Bronchial epithelial cell (primary cell): Measurements from ENCODE around the gene TMEM106A. TPM values are rescaled to one million over a fixed set of nuclear protein-coding genes. Genes with fewer than 3 reads are reported as not detected.
A peak's percentile ranks its signal among the peaks of the same experiment; 100 is the strongest.
"Not testable (repeated sequence)": the region's sequence is repeated elsewhere in the genome, so short reads cannot be mapped to it uniquely, and the experiment has no call there.

ENCODE experiments used
- DNase-seq: peaks from one replicate; pipeline ENCODE4 v3.0.0-alpha.2; 2010; ENCODE audit warnings: low read depth
- FAIRE-seq: peaks from 2 replicates; lab custom pipeline; 2011; peaks lifted over from hg19 to GRCh38; lab: Jason Lieb, UNC
- H3K27me3 ChIP-seq: 2 replicates; pipeline ENCODE4 v1.5.1; 2011; ENCODE audit warnings: low read length; ENCODE audit not compliant: control insufficient read depth, insufficient read depth
- H3K36me3 ChIP-seq: 2 replicates; pipeline ENCODE4 v1.5.1; 2011; ENCODE audit warnings: low read length; ENCODE audit not compliant: control insufficient read depth, insufficient read depth
- H3K4me3 ChIP-seq: 2 replicates; pipeline ENCODE4 v1.5.1; 2011; ENCODE audit warnings: mild to moderate bottlenecking, low read depth, low read length, control low read depth
- total RNA-seq: library from RNA; depleted of rRNA; stranded (reverse); fragments of >200 nt; gene quantifications from 2 replicates; pipeline ENCODE4 v1.2.1, GENCODE V29; 2014
- TF ChIP-seq, protein P1 (sequence below): IDR thresholded peaks from 2 replicates; pipeline ENCODE4 v1.5.1; 2011; ENCODE audit warnings: mild to moderate bottlenecking, moderate library complexity, low read length, control low read depth, inconsistent platforms; ENCODE audit not compliant: insufficient read depth, severe bottlenecking

The TMEM106A gene
- total RNA-seq, 1 donor from 2014 or later = 0.26 TPM

DNA sequence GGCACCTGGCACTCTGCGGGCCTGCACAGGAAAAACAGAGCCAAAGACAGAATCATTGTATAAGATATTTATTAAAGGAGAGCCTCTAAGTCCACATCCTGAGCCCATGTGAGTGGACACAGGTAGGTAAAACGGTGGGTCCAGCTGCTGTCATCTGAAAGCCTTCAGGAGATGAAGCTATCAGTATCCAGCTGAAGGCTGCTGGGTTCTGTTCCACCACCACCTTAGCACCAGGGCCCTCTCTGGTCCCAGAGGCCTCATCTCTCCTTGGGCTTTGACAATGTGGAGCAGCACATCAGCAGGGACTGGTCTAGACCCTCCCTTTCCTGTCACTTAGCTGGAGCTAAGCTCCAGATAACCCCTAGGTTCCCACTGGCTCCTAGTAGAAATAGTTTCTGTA, 7.3 kb downstream of the TMEM106A start:
- no peaks in the 10 kb centered on the region for H3K27me3 ChIP-seq
- DNase-seq (no peak), FAIRE-seq (no peak)
- peaks cover 10% of the 10 kb centered on the region for H3K36me3 ChIP-seq
- TF ChIP-seq, protein P1, sequence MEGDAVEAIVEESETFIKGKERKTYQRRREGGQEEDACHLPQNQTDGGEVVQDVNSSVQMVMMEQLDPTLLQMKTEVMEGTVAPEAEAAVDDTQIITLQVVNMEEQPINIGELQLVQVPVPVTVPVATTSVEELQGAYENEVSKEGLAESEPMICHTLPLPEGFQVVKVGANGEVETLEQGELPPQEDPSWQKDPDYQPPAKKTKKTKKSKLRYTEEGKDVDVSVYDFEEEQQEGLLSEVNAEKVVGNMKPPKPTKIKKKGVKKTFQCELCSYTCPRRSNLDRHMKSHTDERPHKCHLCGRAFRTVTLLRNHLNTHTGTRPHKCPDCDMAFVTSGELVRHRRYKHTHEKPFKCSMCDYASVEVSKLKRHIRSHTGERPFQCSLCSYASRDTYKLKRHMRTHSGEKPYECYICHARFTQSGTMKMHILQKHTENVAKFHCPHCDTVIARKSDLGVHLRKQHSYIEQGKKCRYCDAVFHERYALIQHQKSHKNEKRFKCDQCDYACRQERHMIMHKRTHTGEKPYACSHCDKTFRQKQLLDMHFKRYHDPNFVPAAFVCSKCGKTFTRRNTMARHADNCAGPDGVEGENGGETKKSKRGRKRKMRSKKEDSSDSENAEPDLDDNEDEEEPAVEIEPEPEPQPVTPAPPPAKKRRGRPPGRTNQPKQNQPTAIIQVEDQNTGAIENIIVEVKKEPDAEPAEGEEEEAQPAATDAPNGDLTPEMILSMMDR = no peak
- no peak overlapping the region for H3K4me3 ChIP-seq

DNA sequence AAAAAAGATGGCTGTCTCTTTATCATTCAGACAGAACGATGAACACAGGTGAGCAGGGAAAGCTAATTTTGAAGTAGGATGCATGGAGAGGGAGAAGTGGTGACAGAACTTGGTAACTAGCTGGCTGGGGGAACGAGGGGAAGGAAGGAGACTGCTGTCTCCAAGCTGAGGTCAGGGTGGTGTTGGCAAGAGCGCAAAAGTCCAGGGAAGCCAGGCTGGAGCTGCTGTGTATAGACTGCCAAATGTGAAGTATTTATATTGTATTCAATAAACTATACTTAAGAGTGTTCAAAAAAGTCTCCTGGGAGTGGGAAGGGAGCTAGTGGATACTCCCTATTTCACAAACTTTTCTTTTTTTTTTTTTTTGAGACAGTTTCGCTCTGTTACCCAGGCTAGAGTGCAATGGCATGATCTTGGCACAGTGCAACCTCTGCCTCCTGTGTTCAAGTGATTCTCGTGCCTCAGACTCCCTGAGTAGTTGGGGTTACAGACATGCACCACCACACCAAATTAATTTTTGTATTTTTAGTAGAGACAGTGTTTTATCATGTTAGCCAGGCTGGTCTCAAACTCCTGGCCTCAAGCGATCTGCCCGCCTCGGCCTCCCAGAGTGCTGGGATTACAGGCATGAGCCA, 8.2 kb downstream of the TMEM106A start:
- H3K4me3 ChIP-seq = no peak overlapping the region
- DNase-seq = no peak
- H3K36me3 ChIP-seq = peaks cover 11% of the 10 kb centered on the region
- no peaks in the 10 kb centered on the region for H3K27me3 ChIP-seq
- FAIRE-seq = no peak
- TF ChIP-seq, protein P1 = no peak

DNA sequence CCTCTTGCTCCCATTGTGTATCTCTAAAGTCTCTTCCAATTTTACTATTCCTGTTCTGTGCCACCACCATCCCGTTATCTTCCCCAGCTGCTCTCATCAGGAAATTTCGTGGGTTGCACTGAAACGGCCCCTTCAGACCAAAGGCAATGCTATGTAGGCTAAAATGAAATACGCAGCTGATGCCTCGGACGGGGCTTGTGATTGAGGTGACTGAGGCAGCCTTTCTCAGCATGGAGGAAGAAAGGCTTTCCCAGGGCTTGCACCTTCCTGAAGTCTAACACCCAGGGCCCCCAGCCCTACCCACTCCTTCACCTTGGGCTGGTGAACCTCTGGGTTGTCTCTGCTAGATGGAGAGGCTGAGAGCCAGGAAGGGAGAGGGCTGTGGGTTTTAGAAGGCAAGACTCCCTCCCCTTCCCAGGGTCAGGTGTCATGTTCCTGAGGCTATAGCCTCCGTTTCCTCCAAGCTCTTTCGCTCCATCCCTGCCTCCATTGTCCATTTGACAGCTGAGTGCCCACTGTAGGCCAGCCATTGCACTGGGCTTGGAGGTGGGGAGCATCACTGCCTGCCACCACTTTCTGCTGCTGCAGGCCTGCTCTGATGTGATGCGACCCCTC, 8.9 kb downstream of the TMEM106A start:
- peak; percentile 50 for FAIRE-seq
- no peak for DNase-seq
- TF ChIP-seq, protein P1 = no peak
- no peaks in the 10 kb centered on the region for H3K27me3 ChIP-seq
- no peak overlapping the region for H3K4me3 ChIP-seq
- peaks cover 11% of the 10 kb centered on the region for H3K36me3 ChIP-seq

DNA sequence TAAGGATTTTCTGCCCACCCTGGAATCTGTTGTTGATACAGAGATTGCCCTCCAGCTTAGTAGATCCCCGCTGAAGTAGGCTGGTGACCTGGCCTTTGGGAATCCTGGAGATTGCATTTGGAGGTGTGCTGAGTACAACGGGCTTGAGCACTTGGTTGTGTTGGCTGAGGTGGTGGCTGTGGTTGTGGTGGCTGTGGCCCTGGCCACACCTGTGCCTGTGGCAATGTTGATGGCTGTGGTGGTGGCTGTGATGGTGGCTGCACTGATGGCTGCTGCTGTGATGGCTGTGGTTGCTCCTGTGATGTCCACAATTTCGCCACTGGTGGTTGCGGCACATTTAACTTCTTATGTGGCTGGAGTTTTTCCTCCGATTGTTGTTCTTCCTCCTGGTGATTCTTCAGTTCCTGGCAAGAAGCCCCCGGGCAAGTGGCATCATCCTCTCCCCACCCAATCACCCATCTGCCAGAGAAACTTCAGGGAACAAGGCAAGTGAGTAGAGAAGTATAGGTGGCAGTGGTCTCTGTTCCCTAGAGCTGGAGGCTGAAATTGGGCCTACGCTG, 12.6 kb downstream of the TMEM106A start:
- FAIRE-seq (no peak), DNase-seq (no peak)
- TF ChIP-seq, protein P1 = no peak
- H3K4me3 ChIP-seq = no peak overlapping the region
- H3K36me3 ChIP-seq = peaks cover 3% of the 10 kb centered on the region
- H3K27me3 ChIP-seq = no peaks in the 10 kb centered on the region

DNA sequence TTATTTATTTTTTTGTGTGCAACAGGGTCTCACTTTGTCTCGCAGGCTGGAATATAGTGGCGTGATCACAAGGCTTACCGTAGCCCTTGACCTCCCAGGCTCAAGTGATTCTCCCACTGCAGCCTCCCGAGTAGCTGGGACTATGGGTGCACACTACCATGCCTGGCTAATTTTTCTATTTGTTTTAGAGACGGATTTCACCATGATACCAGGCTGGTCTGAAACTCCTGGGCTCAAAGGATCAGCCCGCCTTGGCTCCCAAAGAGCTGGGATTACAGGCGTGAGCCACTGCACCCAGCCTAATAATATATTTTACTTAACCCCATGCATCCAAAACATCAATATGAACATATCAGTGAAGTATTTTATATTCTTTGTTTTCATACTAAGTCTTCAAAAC, 14.7 kb downstream of the TMEM106A start:
- no peak for DNase-seq
- Histone ChIP-seq H3K27me3 (no peaks in the 10 kb centered on the region), H3K4me3 (no peak overlapping the region), H3K36me3 (peaks cover 3% of the 10 kb centered on the region)
- FAIRE-seq = no peak
- TF ChIP-seq, protein P1 = no peak

DNA sequence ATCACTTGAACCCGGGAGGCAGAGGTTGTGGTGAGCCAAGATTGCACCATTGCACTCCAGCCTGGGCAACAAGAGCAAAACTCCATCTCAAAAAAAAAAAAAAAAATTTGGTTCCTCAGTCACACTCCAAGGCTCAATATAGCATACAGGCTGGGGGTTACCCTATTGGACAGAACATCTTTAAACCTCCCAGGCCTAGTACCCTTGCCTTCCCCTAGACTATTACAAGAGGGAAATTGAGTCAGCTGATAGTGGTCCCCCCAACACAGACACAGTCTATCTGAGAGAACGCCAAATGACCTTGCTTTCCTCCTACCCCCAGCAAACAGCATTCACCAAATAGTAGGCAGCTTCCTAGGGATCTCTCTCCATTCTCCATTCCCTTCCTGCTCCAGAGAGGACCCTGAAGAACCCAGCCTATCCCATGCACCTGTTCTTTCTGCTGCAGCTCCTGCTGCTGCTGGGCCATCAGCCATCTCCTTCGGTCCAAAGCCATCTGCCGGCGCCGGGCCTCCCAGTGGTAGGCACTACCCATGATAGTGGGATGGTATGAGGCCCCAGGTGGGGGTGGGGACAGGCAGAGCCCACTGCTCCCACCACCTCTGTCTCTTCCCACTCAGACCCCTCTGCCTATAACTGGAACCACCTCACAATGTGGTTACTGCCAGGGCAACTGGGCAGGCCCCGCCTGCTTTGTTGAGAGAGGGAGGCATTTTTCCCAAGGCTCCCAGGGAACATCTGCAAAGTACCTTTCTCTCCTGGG, 16.5 kb downstream of the TMEM106A start, which contains the start of gene CCDC200:
CCDC200 (minus strand) TSS at position 604 of the 763 bp plus-strand sequence; CDS start at position 535, 69 bp downstream.
- not testable (repeated sequence) for H3K36me3 ChIP-seq, H3K27me3 ChIP-seq, H3K4me3 ChIP-seq, FAIRE-seq, DNase-seq

DNA sequence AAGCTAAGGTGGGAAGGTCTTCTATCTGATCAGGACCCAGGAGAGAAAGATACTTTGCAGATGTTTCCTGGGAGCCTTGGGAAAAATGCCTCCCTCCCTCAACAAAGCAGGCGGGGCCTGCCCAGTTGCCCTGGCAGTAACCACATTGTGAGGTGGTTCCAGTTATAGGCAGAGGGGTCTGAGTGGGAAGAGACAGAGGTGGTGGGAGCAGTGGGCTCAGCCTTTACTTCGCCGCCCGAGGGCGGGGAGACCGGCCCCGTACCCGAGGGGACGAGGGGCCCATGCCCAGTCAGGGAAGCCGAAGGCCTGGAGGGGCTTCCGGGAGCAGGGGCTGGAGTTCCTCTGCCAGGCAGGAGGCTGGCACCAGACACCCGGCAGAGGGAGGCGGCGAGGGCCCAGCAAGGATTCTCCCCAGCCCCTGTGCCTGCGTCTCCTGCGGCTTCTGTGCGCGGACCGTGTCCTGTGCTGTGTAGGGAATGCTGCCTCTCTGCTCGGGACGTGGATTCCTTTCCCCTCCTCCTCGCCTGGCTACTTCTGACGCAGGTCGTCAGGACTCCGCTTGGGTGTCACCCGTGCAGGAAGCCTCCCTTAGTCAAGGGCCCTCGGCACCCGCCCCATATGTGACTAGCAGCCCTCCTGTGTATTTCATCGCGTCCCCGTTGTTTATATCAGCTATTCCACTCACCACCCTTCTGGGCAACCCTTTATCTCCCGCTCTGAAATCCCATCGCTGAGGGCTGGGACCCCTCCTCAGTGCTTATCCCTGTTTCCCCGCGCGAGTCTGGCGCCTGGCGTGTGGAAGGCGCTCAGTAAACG, 19.7 kb downstream of the TMEM106A start:
- H3K4me3 ChIP-seq, H3K36me3 ChIP-seq, DNase-seq, H3K27me3 ChIP-seq, FAIRE-seq: not testable (repeated sequence)
